VCaP (cell line): ENCODE data around the gene KARS1.

Experiments used
- H3K27ac ChIP-seq: fragments of 450-650 bp; 2 replicates; pipeline ENCODE4 v1.5.1; 2017
- TF ChIP-seq, protein P1 (sequence below): fragments of 450-650 bp; conservative IDR thresholded peaks from 2 replicates; pipeline ENCODE4 v1.5.1; 2017; ENCODE audit warnings: mild to moderate bottlenecking, moderate library complexity

KARS1 gene

GRCh38 chr16:75647492-75648264, at the start of gene KARS1, which contains the start of gene TERF2IP:
KARS1 (minus strand) TSS chr16:75647665; CDS start chr16:75647639, 26 bp downstream.
TERF2IP (plus strand) TSS chr16:75647773; CDS start chr16:75647883, 110 bp downstream.
- peak within 1 kb of the TSS; percentile 93 for H3K27ac ChIP-seq
- TF ChIP-seq, protein P1, sequence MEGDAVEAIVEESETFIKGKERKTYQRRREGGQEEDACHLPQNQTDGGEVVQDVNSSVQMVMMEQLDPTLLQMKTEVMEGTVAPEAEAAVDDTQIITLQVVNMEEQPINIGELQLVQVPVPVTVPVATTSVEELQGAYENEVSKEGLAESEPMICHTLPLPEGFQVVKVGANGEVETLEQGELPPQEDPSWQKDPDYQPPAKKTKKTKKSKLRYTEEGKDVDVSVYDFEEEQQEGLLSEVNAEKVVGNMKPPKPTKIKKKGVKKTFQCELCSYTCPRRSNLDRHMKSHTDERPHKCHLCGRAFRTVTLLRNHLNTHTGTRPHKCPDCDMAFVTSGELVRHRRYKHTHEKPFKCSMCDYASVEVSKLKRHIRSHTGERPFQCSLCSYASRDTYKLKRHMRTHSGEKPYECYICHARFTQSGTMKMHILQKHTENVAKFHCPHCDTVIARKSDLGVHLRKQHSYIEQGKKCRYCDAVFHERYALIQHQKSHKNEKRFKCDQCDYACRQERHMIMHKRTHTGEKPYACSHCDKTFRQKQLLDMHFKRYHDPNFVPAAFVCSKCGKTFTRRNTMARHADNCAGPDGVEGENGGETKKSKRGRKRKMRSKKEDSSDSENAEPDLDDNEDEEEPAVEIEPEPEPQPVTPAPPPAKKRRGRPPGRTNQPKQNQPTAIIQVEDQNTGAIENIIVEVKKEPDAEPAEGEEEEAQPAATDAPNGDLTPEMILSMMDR = no peak

GRCh38 chr16:75695708-75696107, 48.2 kb upstream of the KARS1 start:
- H3K27ac ChIP-seq = no peak overlapping the region
- TF ChIP-seq, protein P1 = no peak

GRCh38 chr16:75687361-75687760, 39.9 kb upstream of the KARS1 start:
- H3K27ac ChIP-seq = no peak overlapping the region
- TF ChIP-seq, protein P1 = no peak

GRCh38 chr16:75682308-75682707, 34.8 kb upstream of the KARS1 start:
- TF ChIP-seq, protein P1 = no peak
- no peak overlapping the region for H3K27ac ChIP-seq

GRCh38 chr16:75679366-75679765, 31.9 kb upstream of the KARS1 start:
- TF ChIP-seq, protein P1 = no peak
- H3K27ac ChIP-seq = no peak overlapping the region

DNA sequence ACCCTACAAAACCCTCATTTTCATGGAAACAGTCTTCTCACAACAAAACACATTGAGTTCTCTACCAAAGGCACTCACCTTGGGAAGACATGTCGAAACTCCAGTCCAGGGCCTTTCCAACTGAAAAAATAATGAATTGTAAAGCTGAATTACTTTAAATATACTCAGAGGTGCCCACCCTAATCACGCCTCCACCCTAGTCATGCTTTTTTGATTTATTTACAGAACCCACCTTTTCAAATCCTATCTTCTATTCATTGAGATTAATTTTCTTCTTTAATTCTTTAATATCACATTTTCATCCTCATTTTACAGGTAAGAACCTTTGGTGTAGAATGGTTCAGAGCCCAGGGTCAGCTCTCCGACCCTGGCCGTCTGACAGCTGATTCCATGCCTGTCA, 29.4 kb upstream of the KARS1 start, which contains the start of gene CPHXL2:
CPHXL2 (minus strand) TSS at position 101 of the 400 bp plus-strand sequence; CDS start at position 91, 10 bp downstream.
- H3K27ac ChIP-seq = no peak within 1 kb of the TSS
- TF ChIP-seq, protein P1 = no peak

GRCh38 chr16:75667503-75667902, 20.0 kb upstream of the KARS1 start:
- no peak overlapping the region for H3K27ac ChIP-seq
- TF ChIP-seq, protein P1 = no peak
